Kidney epithelial cell (primary cell): ENCODE results near the gene GMEB2. TPM values are rescaled to one million over a fixed set of nuclear protein-coding genes. Genes with fewer than 3 reads are reported as not detected.
"Not testable (repeated sequence)": the region's sequence is repeated elsewhere in the genome, so short reads cannot be mapped to it uniquely, and the experiment has no call there.

Source experiments
- DNase-seq: peaks from one replicate; pipeline ENCODE4 v3.0.0-alpha.2; 2010; ENCODE audit warnings: low read depth
- H3K27me3 ChIP-seq: 2 replicates; pipeline ENCODE4 v1.6.0; 2011; ENCODE audit warnings: low read length; ENCODE audit not compliant: control insufficient read depth, insufficient read depth
- H3K36me3 ChIP-seq: 2 replicates; pipeline ENCODE4 v1.5.1; 2011; ENCODE audit warnings: low read length; ENCODE audit not compliant: control insufficient read depth, insufficient read depth
- H3K4me3 ChIP-seq: 2 replicates; pipeline ENCODE4 v1.5.1; 2011; ENCODE audit warnings: low read depth, mild to moderate bottlenecking, control low read depth, low read length
- CTCF ChIP-seq: IDR thresholded peaks from 2 replicates; pipeline ENCODE4 v1.5.1; 2011; ENCODE audit warnings: mild to moderate bottlenecking, moderate library complexity, low read length, control low read depth, inconsistent platforms; ENCODE audit not compliant: insufficient read depth, poor library complexity, severe bottlenecking
- total RNA-seq: library from RNA; depleted of rRNA; stranded (reverse); fragments of >200 nt; gene quantifications from 2 replicates; pipeline ENCODE4 v1.2.3, GENCODE V29; 2015

Gene GMEB2
- total RNA-seq, 1 donor from 2014 or later: 17.7 TPM

GRCh38 chr20:63574829-63575743 is 51.8 kb downstream of the GMEB2 start:
- no peak for DNase-seq
- H3K27me3 ChIP-seq: peaks cover 4% of the 10 kb centered on the region
- no peak overlapping the region for H3K4me3 ChIP-seq
- H3K36me3 ChIP-seq: no peaks in the 10 kb centered on the region
- no peak for TF ChIP-seq CTCF

- no peak for TF ChIP-seq CTCF
- no peak for DNase-seq
- no peaks in the 10 kb centered on the region for H3K36me3 ChIP-seq
- H3K27me3 ChIP-seq: peaks cover 4% of the 10 kb centered on the region
- H3K4me3 ChIP-seq: peak within 1 kb of the TSS; percentile 71
Measured at GRCh38 chr20:63574156-63574828, 52.6 kb downstream of the GMEB2 start, which contains the start of gene HELZ2. Gene HELZ2 (minus strand): TSS chr20:63574239. CDS start chr20:63572385, 1,854 bp downstream.

GRCh38 chr20:63573647-63574131 is 53.2 kb downstream of the GMEB2 start:
- no peak for DNase-seq
- Histone ChIP-seq H3K4me3 (peak overlapping the region; percentile 71), H3K27me3 (peaks cover 2% of the 10 kb centered on the region), H3K36me3 (no peaks in the 10 kb centered on the region)
- no peak for TF ChIP-seq CTCF

GRCh38 chr20:63572788-63573646 is 53.9 kb downstream of the GMEB2 start:
- peaks cover 2% of the 10 kb centered on the region for H3K27me3 ChIP-seq
- H3K36me3 ChIP-seq: no peaks in the 10 kb centered on the region
- TF ChIP-seq CTCF: peak; percentile 15
- DNase-seq: no peak
- peak overlapping the region; percentile 71 for H3K4me3 ChIP-seq

- Histone ChIP-seq H3K27me3 (peaks cover under 1% of the 10 kb centered on the region), H3K36me3 (no peaks in the 10 kb centered on the region), H3K4me3 (no peak overlapping the region)
- no peak for DNase-seq
- no peak for TF ChIP-seq CTCF
Measured at GRCh38 chr20:63572071-63572787, 54.7 kb downstream of the GMEB2 start.

- H3K27me3 ChIP-seq, H3K4me3 ChIP-seq, H3K36me3 ChIP-seq, DNase-seq: not testable (repeated sequence)
Measured at GRCh38 chr20:63571087-63571478, 55.8 kb downstream of the GMEB2 start.
